Mesodermal cell (in vitro differentiated cells): Measurements from ENCODE around the gene SMARCE1.

Experiments used
- H3K27ac ChIP-seq: 2 replicates; pipeline ENCODE4 v1.7.0; 2013; ENCODE audit warnings: mild to moderate bottlenecking, low read depth, low read length, moderate library complexity; ENCODE audit not compliant: severe bottlenecking
- H3K36me3 ChIP-seq: 2 replicates; pipeline ENCODE4 v1.7.1; 2013; ENCODE audit warnings: mild to moderate bottlenecking, low read length, moderate library complexity; ENCODE audit not compliant: control insufficient read depth, insufficient read depth
- H3K4me1 ChIP-seq: one replicate; pipeline ENCODE4 v1.7.1; 2013; ENCODE audit warnings: mild to moderate bottlenecking, low read length; ENCODE audit not compliant: insufficient read depth, control insufficient read depth, poor library complexity, severe bottlenecking
- H3K4me3 ChIP-seq: 2 replicates; pipeline ENCODE4 v1.7.0; 2013; ENCODE audit warnings: low read length, control low read depth, mild to moderate bottlenecking; ENCODE audit not compliant: insufficient read depth, poor library complexity, severe bottlenecking; ENCODE audit errors: extremely low read depth
- H3K9me3 ChIP-seq: 2 replicates; pipeline ENCODE4 v1.7.1; 2013; ENCODE audit warnings: mild to moderate bottlenecking, low read length, moderate library complexity; ENCODE audit not compliant: control insufficient read depth
- WGBS, 2 experiments: methylation state at CpG; one replicate each; pipeline ENCODE4 v1.1.5; 2013; ENCODE audit warnings: missing lambda C conversion rate in 2 of 2; ENCODE audit not compliant: insufficient coverage in 2 of 2; 5-methylcytosine and 5-hydroxymethylcytosine counted together

The SMARCE1 gene

GRCh38 chr17:40582328-40582901 lies 65.2 kb downstream of the SMARCE1 start:
- Histone ChIP-seq H3K36me3 (no peaks in the 10 kb centered on the region), H3K9me3 (no peaks in the 10 kb centered on the region), H3K4me3 (no peak overlapping the region), H3K4me1 (no peaks in the 10 kb centered on the region), H3K27ac (peak overlapping the region; percentile 49)
- WGBS, 2 experiments = 81 to 83% methylated on average over 9 of the region's 11 CpGs

GRCh38 chr17:40580140-40580539 lies 67.5 kb downstream of the SMARCE1 start:
- Histone ChIP-seq H3K9me3 (no peaks in the 10 kb centered on the region), H3K4me3 (no peak overlapping the region), H3K27ac (no peak overlapping the region), H3K36me3 (no peaks in the 10 kb centered on the region), H3K4me1 (no peaks in the 10 kb centered on the region)

- H3K9me3 ChIP-seq = no peaks in the 10 kb centered on the region
- no peak overlapping the region for H3K27ac ChIP-seq
- H3K36me3 ChIP-seq = no peaks in the 10 kb centered on the region
- 94 to 95% methylated on average over 3 of the region's 3 CpGs for WGBS, 2 experiments
- H3K4me3 ChIP-seq = no peak overlapping the region
- H3K4me1 ChIP-seq = no peaks in the 10 kb centered on the region
Observed at GRCh38 chr17:40579471-40579870, 68.1 kb downstream of the SMARCE1 start.

GRCh38 chr17:40577611-40578065 lies 70.0 kb downstream of the SMARCE1 start:
- 91 to 100% methylated on average over 2 to 3 of the region's 5 CpGs for WGBS, 2 experiments
- no peak overlapping the region for H3K27ac ChIP-seq
- no peaks in the 10 kb centered on the region for H3K9me3 ChIP-seq
- H3K4me3 ChIP-seq = no peak overlapping the region
- no peaks in the 10 kb centered on the region for H3K36me3 ChIP-seq
- no peaks in the 10 kb centered on the region for H3K4me1 ChIP-seq

- Histone ChIP-seq H3K36me3 (no peaks in the 10 kb centered on the region), H3K4me1 (no peaks in the 10 kb centered on the region), H3K27ac (no peak overlapping the region), H3K9me3 (no peaks in the 10 kb centered on the region), H3K4me3 (no peak overlapping the region)
- WGBS, 2 experiments = 90 to 95% methylated on average over 2 to 3 of the region's 5 CpGs
Observed at GRCh38 chr17:40576113-40576740, 71.4 kb downstream of the SMARCE1 start.
